HL-60 (cell line): ENCODE measurements around the gene ZIC4.

ENCODE experiments used
- DNase-seq, 2 experiments: peaks; one replicate each; pipeline ENCODE4 v3.0.0-alpha.2; 2010 to 2020; ENCODE audit warnings: low read depth in 1 of 2, low spot score in 1 of 2
- H3K27ac ChIP-seq: fragments of 250-450 bp; sonication (Bioruptor Pico); replicated peaks from 2 replicates; pipeline ENCODE4 v1.5.1; 2020; ENCODE audit warnings: mild to moderate bottlenecking, moderate library complexity
- H3K27me3 ChIP-seq: fragments of 250-450 bp; sonication (Bioruptor Pico); 2 replicates; pipeline ENCODE4 v1.5.1; 2021; ENCODE audit warnings: mild to moderate bottlenecking, moderate library complexity; ENCODE audit not compliant: insufficient read depth, poor library complexity, severe bottlenecking
- H3K4me3 ChIP-seq: replicated peaks from 2 replicates; pipeline ENCODE4 v1.5.1; 2011; ENCODE audit warnings: mild to moderate bottlenecking, control low read depth, low read length; ENCODE audit not compliant: insufficient read depth
- GABPA ChIP-seq: IDR thresholded peaks from 2 replicates; pipeline ENCODE4 v1.6.1; 2012; ENCODE audit warnings: low read depth
- POLR2AphosphoS5 ChIP-seq: IDR thresholded peaks from 2 replicates; pipeline ENCODE4 v1.6.1; 2012; ENCODE audit warnings: low read depth
- SPI1 ChIP-seq: IDR thresholded peaks from 2 replicates; pipeline ENCODE4 v1.6.1; 2012; ENCODE audit warnings: low read depth, mild to moderate bottlenecking, borderline replicate concordance
- TF ChIP-seq, protein P1 (sequence below): IDR thresholded peaks from one replicate; pipeline ENCODE4 v1.5.1; 2011; ENCODE audit warnings: low read length, control low read depth, inconsistent platforms; ENCODE audit not compliant: insufficient read depth
- TF ChIP-seq, protein P2 (sequence below): IDR thresholded peaks from 2 replicates; pipeline ENCODE4 v1.6.1; 2012; ENCODE audit warnings: low read depth; ENCODE audit not compliant: insufficient replicate concordance

ZIC4 gene

DNA sequence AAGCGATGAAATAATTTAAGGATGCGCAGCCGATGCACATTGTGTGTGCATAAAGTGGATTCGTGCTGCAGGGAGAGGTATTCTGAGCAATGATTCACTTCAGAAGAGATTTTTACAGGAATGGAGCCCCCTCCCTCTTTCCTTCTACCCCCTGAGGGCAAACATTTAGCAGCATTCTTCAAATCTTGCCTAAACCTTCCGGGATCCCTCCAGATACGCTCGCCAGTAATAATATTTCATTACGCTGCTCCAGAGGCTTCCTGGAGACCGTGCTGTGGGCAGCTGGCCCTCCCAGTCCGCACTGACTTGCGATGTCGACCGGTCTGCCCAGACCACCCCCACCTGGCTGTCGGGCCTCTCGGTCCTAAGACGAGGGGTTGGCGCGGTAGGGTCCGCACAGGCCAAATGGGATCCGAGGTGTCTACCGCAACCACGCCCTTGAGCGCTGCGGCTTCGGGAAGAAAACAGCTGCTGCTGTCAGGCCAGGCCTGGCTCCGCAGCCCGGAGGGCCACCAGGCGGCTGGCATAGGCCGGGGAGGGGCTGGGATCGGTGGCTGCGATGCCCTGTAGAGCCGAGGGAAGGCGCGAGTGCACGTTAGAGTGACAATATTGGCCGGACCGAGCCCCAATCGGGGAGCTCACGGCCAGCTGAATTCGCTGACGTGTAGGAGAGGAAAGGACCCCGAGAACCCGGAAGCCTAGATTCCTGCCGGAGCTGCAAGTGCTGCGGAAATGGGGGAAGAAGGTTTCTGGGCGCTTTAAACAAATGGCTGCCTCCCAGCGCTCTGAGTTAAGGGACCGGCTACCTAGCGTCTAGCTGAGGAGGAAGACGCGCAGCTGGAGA, 14.3 kb downstream of the ZIC4 start:
- H3K27ac ChIP-seq = no peak overlapping the region
- no peak for TF ChIP-seq SPI1
- TF ChIP-seq, protein P1, sequence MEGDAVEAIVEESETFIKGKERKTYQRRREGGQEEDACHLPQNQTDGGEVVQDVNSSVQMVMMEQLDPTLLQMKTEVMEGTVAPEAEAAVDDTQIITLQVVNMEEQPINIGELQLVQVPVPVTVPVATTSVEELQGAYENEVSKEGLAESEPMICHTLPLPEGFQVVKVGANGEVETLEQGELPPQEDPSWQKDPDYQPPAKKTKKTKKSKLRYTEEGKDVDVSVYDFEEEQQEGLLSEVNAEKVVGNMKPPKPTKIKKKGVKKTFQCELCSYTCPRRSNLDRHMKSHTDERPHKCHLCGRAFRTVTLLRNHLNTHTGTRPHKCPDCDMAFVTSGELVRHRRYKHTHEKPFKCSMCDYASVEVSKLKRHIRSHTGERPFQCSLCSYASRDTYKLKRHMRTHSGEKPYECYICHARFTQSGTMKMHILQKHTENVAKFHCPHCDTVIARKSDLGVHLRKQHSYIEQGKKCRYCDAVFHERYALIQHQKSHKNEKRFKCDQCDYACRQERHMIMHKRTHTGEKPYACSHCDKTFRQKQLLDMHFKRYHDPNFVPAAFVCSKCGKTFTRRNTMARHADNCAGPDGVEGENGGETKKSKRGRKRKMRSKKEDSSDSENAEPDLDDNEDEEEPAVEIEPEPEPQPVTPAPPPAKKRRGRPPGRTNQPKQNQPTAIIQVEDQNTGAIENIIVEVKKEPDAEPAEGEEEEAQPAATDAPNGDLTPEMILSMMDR = no peak
- no peak for TF ChIP-seq POLR2AphosphoS5
- TF ChIP-seq, protein P2, sequence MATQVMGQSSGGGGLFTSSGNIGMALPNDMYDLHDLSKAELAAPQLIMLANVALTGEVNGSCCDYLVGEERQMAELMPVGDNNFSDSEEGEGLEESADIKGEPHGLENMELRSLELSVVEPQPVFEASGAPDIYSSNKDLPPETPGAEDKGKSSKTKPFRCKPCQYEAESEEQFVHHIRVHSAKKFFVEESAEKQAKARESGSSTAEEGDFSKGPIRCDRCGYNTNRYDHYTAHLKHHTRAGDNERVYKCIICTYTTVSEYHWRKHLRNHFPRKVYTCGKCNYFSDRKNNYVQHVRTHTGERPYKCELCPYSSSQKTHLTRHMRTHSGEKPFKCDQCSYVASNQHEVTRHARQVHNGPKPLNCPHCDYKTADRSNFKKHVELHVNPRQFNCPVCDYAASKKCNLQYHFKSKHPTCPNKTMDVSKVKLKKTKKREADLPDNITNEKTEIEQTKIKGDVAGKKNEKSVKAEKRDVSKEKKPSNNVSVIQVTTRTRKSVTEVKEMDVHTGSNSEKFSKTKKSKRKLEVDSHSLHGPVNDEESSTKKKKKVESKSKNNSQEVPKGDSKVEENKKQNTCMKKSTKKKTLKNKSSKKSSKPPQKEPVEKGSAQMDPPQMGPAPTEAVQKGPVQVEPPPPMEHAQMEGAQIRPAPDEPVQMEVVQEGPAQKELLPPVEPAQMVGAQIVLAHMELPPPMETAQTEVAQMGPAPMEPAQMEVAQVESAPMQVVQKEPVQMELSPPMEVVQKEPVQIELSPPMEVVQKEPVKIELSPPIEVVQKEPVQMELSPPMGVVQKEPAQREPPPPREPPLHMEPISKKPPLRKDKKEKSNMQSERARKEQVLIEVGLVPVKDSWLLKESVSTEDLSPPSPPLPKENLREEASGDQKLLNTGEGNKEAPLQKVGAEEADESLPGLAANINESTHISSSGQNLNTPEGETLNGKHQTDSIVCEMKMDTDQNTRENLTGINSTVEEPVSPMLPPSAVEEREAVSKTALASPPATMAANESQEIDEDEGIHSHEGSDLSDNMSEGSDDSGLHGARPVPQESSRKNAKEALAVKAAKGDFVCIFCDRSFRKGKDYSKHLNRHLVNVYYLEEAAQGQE = no peak
- TF ChIP-seq GABPA = no peak
- H3K4me3 ChIP-seq = no peak overlapping the region
- peaks cover 57% of the 10 kb centered on the region for H3K27me3 ChIP-seq
- no peak for DNase-seq

DNA sequence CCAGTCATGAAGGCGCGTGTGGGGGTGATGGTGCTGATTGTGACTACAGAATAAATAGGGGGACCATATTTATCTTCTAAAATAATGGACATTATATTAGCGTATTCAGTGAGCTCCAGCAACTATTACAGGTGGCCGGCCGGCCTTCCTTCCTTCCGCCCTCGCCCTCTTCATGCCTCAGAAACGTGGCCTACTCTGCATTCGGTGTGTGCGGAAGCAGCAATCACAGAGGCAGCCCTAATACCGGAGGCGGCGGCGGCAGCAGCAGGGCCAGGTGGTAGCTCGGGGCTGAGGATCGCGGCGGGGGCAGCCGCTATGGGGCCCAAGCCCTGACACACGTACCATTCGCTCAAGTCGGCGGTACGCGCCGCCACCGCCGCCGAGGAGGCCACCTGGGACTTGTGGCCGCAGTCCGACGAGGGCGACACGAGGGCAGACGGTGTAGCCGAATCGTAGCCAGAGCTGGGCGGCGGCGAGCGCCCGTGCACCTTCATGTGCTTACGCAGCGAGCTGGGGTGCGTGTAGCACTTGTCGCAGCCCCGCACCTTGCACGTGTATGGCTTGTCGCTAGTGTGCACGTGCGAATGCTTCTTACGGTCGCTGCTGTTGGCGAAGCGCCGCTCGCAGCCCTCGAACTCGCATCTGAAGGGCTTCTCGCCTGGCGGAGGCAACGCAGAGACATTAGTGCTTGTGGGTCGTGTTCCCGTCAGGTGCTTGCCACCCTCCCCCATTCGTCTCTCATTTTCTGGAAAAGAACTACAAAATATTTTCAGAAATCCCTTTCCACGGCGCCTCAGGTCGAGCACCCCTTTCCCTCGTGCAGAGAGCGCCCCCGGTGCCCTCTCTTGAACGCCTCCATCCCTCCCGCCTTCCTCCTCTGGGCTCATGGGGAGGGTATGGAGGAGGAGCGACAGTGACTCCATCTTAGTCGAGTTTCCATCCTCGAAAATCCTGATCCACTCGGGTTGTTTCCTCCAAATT, 15.5 kb downstream of the ZIC4 start:
- Histone ChIP-seq H3K4me3 (no peak overlapping the region), H3K27ac (no peak overlapping the region), H3K27me3 (peaks cover 59% of the 10 kb centered on the region)
- TF ChIP-seq GABPA (no peak), SPI1 (no peak), POLR2AphosphoS5 (no peak)
- TF ChIP-seq, protein P1 = no peak
- TF ChIP-seq, protein P2 = no peak
- no peak for DNase-seq

DNA sequence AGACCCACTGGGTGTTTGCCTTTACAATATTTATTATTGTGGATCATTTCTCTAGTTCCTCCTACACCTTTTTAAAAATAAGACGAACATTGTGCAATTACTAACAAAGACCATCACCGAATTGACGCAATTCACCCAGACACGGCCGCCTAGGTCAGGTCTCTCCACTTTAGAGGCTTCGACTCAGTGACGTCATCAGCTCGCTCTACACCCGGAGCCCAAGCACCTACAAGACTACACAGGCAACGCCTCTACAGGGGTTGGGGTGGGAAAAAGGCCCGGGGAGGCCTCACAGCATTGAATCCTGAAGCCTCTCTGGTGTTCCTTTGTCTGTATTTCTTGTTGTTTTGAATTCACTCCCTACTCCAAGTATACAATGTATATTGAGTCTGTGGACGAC, 16.6 kb downstream of the ZIC4 start:
- peaks cover 55% of the 10 kb centered on the region for H3K27me3 ChIP-seq
- DNase-seq = peak in 1 of 2 experiments; percentile 6
- TF ChIP-seq SPI1 (no peak), POLR2AphosphoS5 (no peak), GABPA (no peak)
- TF ChIP-seq, protein P1 = no peak
- TF ChIP-seq, protein P2 = no peak

More for the DNA sequence above, 16.6 kb downstream of the ZIC4 start:
- H3K4me3 ChIP-seq = no peak overlapping the region
- H3K27ac ChIP-seq = no peak overlapping the region
